GM12891 (cell line): ENCODE data around the gene ZBTB46.

Experiments used
- POLR2A ChIP-seq: IDR thresholded peaks from 2 replicates; pipeline ENCODE4 v1.6.1; 2011; ENCODE audit warnings: low read depth, low read length, control low read depth
- TAF1 ChIP-seq: IDR thresholded peaks from 2 replicates; pipeline ENCODE4 v1.6.1; 2011; ENCODE audit warnings: low read depth, low read length, control low read depth

DNA sequence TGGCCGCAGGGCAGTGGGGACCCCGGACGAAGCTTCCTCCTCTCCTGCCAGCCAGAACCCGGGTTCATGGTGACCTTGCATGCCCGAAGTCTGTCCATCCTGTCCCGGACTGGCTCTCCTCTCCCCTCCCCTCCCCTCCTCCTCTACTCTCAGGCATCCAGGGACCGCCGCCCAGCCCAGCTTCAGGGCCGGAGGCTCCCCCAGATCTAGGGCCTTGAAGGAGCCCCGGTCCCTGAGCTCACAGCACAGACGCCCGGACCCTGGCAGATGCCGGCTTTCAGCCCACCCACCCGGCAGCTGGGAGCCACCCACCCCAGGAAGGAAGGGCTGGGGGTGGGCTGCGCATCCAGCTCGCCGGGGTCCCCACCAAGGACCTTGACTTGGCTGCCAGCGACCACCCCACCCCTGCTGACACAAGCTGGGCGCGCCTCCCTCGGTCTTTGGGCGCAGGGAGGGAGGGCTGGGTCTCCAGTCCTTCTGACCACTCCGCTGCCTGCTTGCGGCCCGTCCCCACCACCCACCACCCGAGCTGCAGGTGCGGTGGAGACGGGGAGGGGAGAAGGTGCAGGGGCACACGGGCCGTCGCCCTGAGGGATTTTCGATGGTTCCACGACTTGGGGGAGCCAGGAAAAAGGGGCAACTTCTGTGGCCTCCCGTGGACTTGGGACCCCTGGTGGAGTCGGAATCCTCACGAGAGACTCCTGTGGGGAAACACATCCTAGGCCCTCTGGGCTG is 24.5 kb upstream of the ZBTB46 start:
- TF ChIP-seq POLR2A (no peak), TAF1 (no peak)
